Measurements from ENCODE around the gene TRPM4.

DNA sequence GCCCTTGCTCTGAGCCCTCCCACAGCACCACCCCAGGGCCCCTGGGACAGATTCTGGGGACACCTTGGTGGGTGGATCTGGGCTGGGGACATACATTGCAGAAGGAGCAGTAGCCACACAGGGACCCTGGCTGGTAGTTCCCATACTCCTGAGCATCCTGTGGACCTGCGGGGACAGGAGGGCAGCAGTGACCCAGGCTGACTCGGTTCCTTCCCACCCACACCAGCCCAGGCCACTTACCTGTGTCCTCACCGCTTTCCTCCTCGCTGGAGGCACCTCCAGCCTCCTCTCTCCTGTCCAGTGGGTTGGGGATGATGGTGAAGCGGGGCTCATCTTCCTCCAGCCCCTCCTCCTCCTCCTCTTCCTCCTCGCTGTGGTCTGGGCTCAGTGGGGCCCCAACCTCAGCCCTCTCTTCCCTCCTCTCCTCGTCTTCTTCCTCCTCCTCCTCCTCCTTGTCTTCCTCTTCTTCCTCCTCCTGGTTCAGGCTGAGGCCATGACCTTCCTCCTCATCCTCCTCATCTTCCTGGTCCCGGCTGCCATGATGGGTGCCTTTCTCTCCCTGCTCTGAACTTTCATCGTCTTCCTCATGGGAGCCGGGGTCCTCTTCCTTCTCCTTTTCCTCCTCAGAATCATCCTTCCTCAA, 4.3 kb upstream of the TRPM4 start:
- TF ChIP-seq, protein P1, sequence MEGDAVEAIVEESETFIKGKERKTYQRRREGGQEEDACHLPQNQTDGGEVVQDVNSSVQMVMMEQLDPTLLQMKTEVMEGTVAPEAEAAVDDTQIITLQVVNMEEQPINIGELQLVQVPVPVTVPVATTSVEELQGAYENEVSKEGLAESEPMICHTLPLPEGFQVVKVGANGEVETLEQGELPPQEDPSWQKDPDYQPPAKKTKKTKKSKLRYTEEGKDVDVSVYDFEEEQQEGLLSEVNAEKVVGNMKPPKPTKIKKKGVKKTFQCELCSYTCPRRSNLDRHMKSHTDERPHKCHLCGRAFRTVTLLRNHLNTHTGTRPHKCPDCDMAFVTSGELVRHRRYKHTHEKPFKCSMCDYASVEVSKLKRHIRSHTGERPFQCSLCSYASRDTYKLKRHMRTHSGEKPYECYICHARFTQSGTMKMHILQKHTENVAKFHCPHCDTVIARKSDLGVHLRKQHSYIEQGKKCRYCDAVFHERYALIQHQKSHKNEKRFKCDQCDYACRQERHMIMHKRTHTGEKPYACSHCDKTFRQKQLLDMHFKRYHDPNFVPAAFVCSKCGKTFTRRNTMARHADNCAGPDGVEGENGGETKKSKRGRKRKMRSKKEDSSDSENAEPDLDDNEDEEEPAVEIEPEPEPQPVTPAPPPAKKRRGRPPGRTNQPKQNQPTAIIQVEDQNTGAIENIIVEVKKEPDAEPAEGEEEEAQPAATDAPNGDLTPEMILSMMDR (IDR thresholded peaks at IDR 0.05): no peak
- no peak for TF ChIP-seq EZH2 (IDR thresholded peaks at IDR 0.05)
